GM13977 (cell line): ENCODE data around the gene SCYGR8.

Experiments
- DNase-seq: peaks from one replicate; pipeline ENCODE4 v3.0.0; 2012; ENCODE audit warnings: low spot score
- CTCF ChIP-seq: IDR thresholded peaks from 2 replicates; pipeline ENCODE4 v1.5.1; 2012; ENCODE audit warnings: mild to moderate bottlenecking, control low read depth; ENCODE audit not compliant: insufficient read depth; ENCODE audit errors: extremely low read depth, missing control alignments
- in situ Hi-C: fragments of 300-500 bp; cut with MboI; formaldehyde crosslinking; loops from one replicate; pipeline ENCODE4 v1.12.0; 2022; ENCODE audit warnings: low sequenced_read_pairs, low pct_unique_long_range_greater_than_20kb, mixed read lengths, inconsistent platforms; ENCODE audit not compliant: unreplicated experiment

Gene SCYGR8

GRCh38 chr2:227761740-227762476 lies 16.2 kb downstream of the SCYGR8 start:
- DNase-seq = no peak
- in situ Hi-C loops = loop anchor here (25.0 kb wide), 2 partner anchors 275 to 625 kb away; no protein-coding TSS in a partner anchor
- no peak for TF ChIP-seq CTCF

- in situ Hi-C loops = loop anchor here (25.0 kb wide), 2 partner anchors 279 to 629 kb away; no protein-coding TSS in a partner anchor
- no peak for DNase-seq
- TF ChIP-seq CTCF = no peak
Measured at GRCh38 chr2:227765788-227766372, 20.2 kb downstream of the SCYGR8 start.

DNA sequence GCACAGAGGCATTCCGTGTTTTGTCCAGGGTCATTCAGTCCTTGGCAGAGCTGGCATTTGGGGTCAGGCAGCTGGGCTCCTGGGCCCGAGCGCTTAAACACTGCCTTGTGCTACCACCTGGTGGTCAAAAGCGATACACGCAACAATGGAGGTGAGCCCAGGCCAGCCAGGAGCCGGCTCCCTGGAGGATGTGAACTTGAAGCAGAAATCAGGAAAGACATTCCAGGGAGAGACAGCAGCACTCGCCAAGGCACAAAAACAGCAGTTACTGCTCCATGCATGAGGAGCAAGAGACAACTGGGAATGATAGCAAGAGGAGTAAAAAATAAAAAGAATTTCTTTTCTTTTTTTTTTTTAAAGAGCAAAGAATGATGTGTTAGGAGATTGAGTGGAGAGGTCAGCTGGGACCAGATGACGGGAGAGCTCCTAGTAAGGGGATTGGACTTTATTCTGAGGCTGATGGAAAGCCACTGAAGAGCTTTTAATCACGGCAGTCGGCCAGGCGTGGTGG lies 20.7 kb downstream of the SCYGR8 start:
- DNase-seq = peak; percentile 82
- TF ChIP-seq CTCF = peak; percentile 78
- in situ Hi-C loops = loop anchor here (25.0 kb wide), 2 partner anchors 279 to 629 kb away; no protein-coding TSS in a partner anchor

GRCh38 chr2:227767830-227768229 lies 22.1 kb downstream of the SCYGR8 start:
- in situ Hi-C loops = loop anchor here (25.0 kb wide), 2 partner anchors 281 to 631 kb away; no protein-coding TSS in a partner anchor
- no peak for TF ChIP-seq CTCF
- DNase-seq = no peak

- no peak for DNase-seq
- in situ Hi-C loops = loop anchor here (25.0 kb wide), 2 partner anchors 285 to 635 kb away; no protein-coding TSS in a partner anchor
- TF ChIP-seq CTCF = no peak
Measured at GRCh38 chr2:227772197-227772661, 26.5 kb downstream of the SCYGR8 start.

DNA sequence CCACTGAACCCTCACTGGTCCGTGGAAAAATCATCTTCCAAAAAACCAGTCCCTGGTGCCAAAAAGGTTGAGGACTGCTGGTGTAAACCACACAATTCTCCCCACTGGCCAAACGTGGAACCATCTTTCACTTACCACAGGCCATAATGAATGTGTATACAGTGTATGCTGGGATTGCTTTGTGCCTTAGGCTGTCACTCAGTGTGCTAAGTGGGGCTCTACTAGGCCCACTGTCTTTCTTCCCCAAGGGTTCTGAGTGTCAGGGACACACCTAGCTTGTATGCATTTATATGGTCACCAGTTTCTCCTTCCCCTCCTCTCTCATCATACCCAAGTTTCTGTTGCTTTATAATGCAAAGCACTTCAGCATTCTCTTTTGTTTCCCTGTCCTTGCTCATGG lies 27.2 kb downstream of the SCYGR8 start:
- no peak for TF ChIP-seq CTCF
- DNase-seq = no peak
- in situ Hi-C loops = loop anchor here (25.0 kb wide), 2 partner anchors 286 to 636 kb away; no protein-coding TSS in a partner anchor
